GM18508 (cell line): ENCODE measurements around the gene CDSN.

ENCODE experiments used
- ATAC-seq: cut with Tn5 transposase; IDR thresholded peaks from one replicate; pipeline ENCODE4 v1.9.1; 2021; ENCODE audit warnings: moderate number of reproducible peaks; ENCODE audit not compliant: insufficient read depth, unreplicated experiment

The CDSN gene

GRCh38 chr6:31121131-31121790 is 1.0 kb upstream of the CDSN start:
- no peak for ATAC-seq

- ATAC-seq: no peak
Observed at GRCh38 chr6:31118178-31118577, 2.1 kb downstream of the CDSN start.

- no peak for ATAC-seq
Observed at GRCh38 chr6:31116661-31117385, 3.4 kb downstream of the CDSN start.

- no peak for ATAC-seq
Observed at GRCh38 chr6:31115941-31116560, 4.2 kb downstream of the CDSN start.

GRCh38 chr6:31114970-31115849 is 5.0 kb downstream of the CDSN start:
- no peak for ATAC-seq

GRCh38 chr6:31114541-31114878 is 5.7 kb downstream of the CDSN start, which contains the start of gene PSORS1C1:
PSORS1C1 (plus strand) TSS chr6:31114800; CDS start chr6:31129633, 14,833 bp downstream.
- ATAC-seq: no peak

- ATAC-seq: no peak
Observed at GRCh38 chr6:31113861-31114540, 6.2 kb downstream of the CDSN start.

- ATAC-seq: no peak
Observed at GRCh38 chr6:31112478-31112877, 7.8 kb downstream of the CDSN start, which contains the start of gene C6orf15. C6orf15 (minus strand) TSS chr6:31112575; CDS start chr6:31112555, 20 bp downstream.

- ATAC-seq: no peak
Observed at GRCh38 chr6:31111712-31112111, 8.5 kb downstream of the CDSN start.

GRCh38 chr6:31110825-31111582 is 9.2 kb downstream of the CDSN start:
- ATAC-seq: no peak

- no peak for ATAC-seq
Observed at GRCh38 chr6:31107052-31107451, 13.2 kb downstream of the CDSN start.

- no peak for ATAC-seq
Observed at GRCh38 chr6:31103136-31103535, 17.1 kb downstream of the CDSN start.

GRCh38 chr6:31098449-31098938 is 21.8 kb downstream of the CDSN start:
- no peak for ATAC-seq

GRCh38 chr6:31096656-31097055 is 23.6 kb downstream of the CDSN start:
- ATAC-seq: no peak

GRCh38 chr6:31096215-31096614 is 24.0 kb downstream of the CDSN start:
- ATAC-seq: no peak

- no peak for ATAC-seq
Observed at GRCh38 chr6:31094389-31094881, 25.8 kb downstream of the CDSN start.

- ATAC-seq: no peak
Observed at GRCh38 chr6:31092769-31093505, 27.3 kb downstream of the CDSN start.

- no peak for ATAC-seq
Observed at GRCh38 chr6:31092238-31092637, 28.0 kb downstream of the CDSN start.
